ENCODE measurements around the gene IER5L. TPM values are rescaled to one million over a fixed set of nuclear protein-coding genes. Genes with fewer than 3 reads are reported as not detected.

Gene IER5L
- total and polyA plus RNA-seq, 2 of the 8 experiments (the other 6 are each of a cell fraction or from before 2014, with no cell fraction given): 0.65 to 1.0 TPM

DNA sequence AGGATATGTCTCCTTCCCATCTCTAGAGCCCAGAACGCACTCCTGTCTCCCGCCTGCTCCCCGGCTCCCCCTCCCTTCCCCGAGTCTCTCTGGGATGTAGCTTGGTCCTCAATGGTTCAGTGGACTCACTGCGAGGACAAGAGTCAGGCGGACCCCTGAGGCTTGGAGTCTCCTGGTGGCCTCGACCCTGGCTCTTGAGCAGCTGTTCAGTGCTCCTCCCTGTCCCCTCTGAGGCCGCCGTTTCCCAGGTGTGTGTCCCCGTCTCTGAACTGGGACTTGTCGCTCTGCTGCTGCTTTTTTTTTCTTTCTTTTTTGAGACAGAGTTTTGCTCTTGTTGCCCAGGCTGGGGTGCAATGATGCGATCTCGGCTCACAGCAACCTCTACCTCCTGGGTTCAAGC is 44.8 kb upstream of the IER5L start:
- 87% methylated on average over 6 of the region's 13 CpGs; no CpG with 5 or more reads in 1 of the 2 experiments for WGBS, 2 experiments (ENCODE audit: extremely low coverage in 1 of 2, insufficient coverage in 1 of 2, insufficient read length in 1 of 2, insufficient replicate concordance in 2 of 2, low coverage in 1 of 2, low lambda C conversion rate in 2 of 2, missing lambda C conversion rate in 1 of 2)
- H3K23ac ChIP-seq (ENCODE audit: insufficient read length): no peak overlapping the region
- ChIA-PET CTCF (ENCODE audit: partially characterized antibody) (interaction anchor here (0.6 to 3.7 kb wide), 9 partner anchors 10 to 542 kb away, joined by 3 to 16 read pairs (median 4); no protein-coding TSS in a partner anchor), POLR2A (ENCODE audit: partially characterized antibody) (interaction anchor here (0.7 to 3.7 kb wide), 9 partner anchors 13 to 334 kb away, joined by 3 to 17 read pairs (median 4); partner anchors contain the start of gene IER5L)
- H4K20me1 ChIP-seq (replicated peaks in 1 of 2; ENCODE audit: control insufficient read depth in 1 of 2, insufficient read depth in 2 of 2, low read length in 2 of 2): peaks cover 0 to 5% of the 10 kb centered on the region in 2 experiments
- H4K91ac ChIP-seq (replicated peaks; ENCODE audit: insufficient read length, low read length): no peak overlapping the region
- no peak overlapping the region for H2BK20ac ChIP-seq (ENCODE audit: low read length)
- no peak overlapping the region for H2BK120ac ChIP-seq (replicated peaks; ENCODE audit: low read depth, low read length)
- H3K56ac ChIP-seq (replicated peaks; ENCODE audit: insufficient read length, low read depth, low read length): no peak overlapping the region
- H3K14ac ChIP-seq (ENCODE audit: insufficient read length): no peak overlapping the region
- peak overlapping the region; percentile 26; the same call in 1 of the 2 replicates for H2AK5ac ChIP-seq (ENCODE audit: low read depth, low read length)
- no peak overlapping the region for H3K4me3 ChIP-seq (ENCODE audit: extremely low read depth in 1 of 4, insufficient read depth in 2 of 4, low read depth in 3 of 4, low read length in 4 of 4)
- DNase-seq (ENCODE audit: low read depth in 1 of 2, low spot score in 2 of 2): no peak
- no peak overlapping the region for H3K27ac ChIP-seq (ENCODE audit: low read depth, low read length)
- H3K23me2 ChIP-seq (ENCODE audit: low read depth, low read length): peaks cover 3% of the 10 kb centered on the region; the same call in 1 of the 2 replicates
- no peaks in the 10 kb centered on the region for H3K9me3 ChIP-seq (ENCODE audit: insufficient read depth in 2 of 2, low read depth in 1 of 2, low read length in 1 of 2)
- FAIRE-seq: no peak
- H3K4me1 ChIP-seq (replicated peaks in 1 of 4; ENCODE audit: control insufficient read depth in 3 of 4, insufficient read depth in 4 of 4, low read length in 3 of 4): peaks cover 0 to 24% (median 16%) of the 10 kb centered on the region in 4 experiments; a peak in 6 of 7 replicates
- no peak for TF ChIP-seq TAF7 (optimal IDR thresholded peaks at IDR 0.05; ENCODE audit: borderline replicate concordance, low read depth, low read length)
- TF ChIP-seq POLR2A (IDR thresholded peaks at IDR 0.05; ENCODE audit: control extremely low read depth in 1 of 2, low read depth in 2 of 2, low read length in 2 of 2): no peak
- TF ChIP-seq ASH2L (IDR thresholded peaks at IDR 0.05; ENCODE audit: low read length): no peak
- TF ChIP-seq CBX5 (IDR thresholded peaks at IDR 0.05; ENCODE audit: low read depth, low read length): no peak
- no peak for TF ChIP-seq KDM4A (IDR thresholded peaks at IDR 0.05; ENCODE audit: low read depth, low read length, severe bottlenecking)
- no peak for TF ChIP-seq MAFK (IDR thresholded peaks at IDR 0.05; ENCODE audit: low read depth, low read length)
- TF ChIP-seq TAF1 (IDR thresholded peaks at IDR 0.05; ENCODE audit: low read depth, low read length): no peak
- no peak for TF ChIP-seq BRCA1 (IDR thresholded peaks at IDR 0.05; ENCODE audit: low read depth, low read length)
- no peak for TF ChIP-seq SRF (IDR thresholded peaks at IDR 0.05; ENCODE audit: low read depth, low read length)
- peak overlapping the region; percentile 72; the same call in 1 of the 2 replicates for H2BK15ac ChIP-seq (ENCODE audit: low read length)
- no peaks in the 10 kb centered on the region; the same call in none of the 2 replicates for H3K79me1 ChIP-seq (ENCODE audit: low read depth, low read length)
- peak overlapping the region; percentile 77; the same call in 1 of the 2 replicates for H2BK12ac ChIP-seq (ENCODE audit: low read depth, low read length)
- H2BK5ac ChIP-seq (ENCODE audit: low read depth, low read length): peak overlapping the region; percentile 60; the same call in 1 of the 2 replicates
- H3K4me2 ChIP-seq (ENCODE audit: insufficient read depth in 1 of 2, low read depth in 2 of 2, low read length in 2 of 2): no peak overlapping the region
- no peak overlapping the region for H2AFZ ChIP-seq (ENCODE audit: low read length)
- no peaks in the 10 kb centered on the region for H3K36me3 ChIP-seq (ENCODE audit: control insufficient read depth in 2 of 4, insufficient read depth in 4 of 4, low read length in 3 of 4)
- H3K27me3 ChIP-seq (replicated peaks in 1 of 4; ENCODE audit: control insufficient read depth in 3 of 4, extremely low read depth in 1 of 4, insufficient read depth in 3 of 4, low read length in 3 of 4): no peaks in the 10 kb centered on the region; a peak in 1 of 7 replicates
- H3K18ac ChIP-seq (ENCODE audit: extremely low read depth, low read length): no peak overlapping the region; the same call in 1 of the 2 replicates
- no peaks in the 10 kb centered on the region for H3K79me2 ChIP-seq (ENCODE audit: control insufficient read depth in 1 of 2, insufficient read depth in 2 of 2, low read length in 2 of 2)
- H3K4ac ChIP-seq (replicated peaks; ENCODE audit: insufficient read length, low read depth, low read length): no peak overlapping the region
- no peak overlapping the region for H4K8ac ChIP-seq (ENCODE audit: extremely low read depth, insufficient read depth, low read length)
- H3K9ac ChIP-seq (replicated peaks in 1 of 4; ENCODE audit: extremely low read depth in 1 of 4, low read depth in 3 of 4, low read length in 3 of 4): no peak overlapping the region
- H4K5ac ChIP-seq (ENCODE audit: insufficient read length, low read depth, low read length): no peak overlapping the region
